Lower leg skin (tissue), 3 donors: ENCODE measurements around the gene TEX13B.

ENCODE experiments used
- POLR2A ChIP-seq, 2 donors: fragments of 450-650 bp; IDR thresholded peaks; one replicate each; pipeline ENCODE4 v1.6.1; 2016 to 2017; ENCODE audit warnings: antibody characterized with exemption in 2 of 2, mild to moderate bottlenecking in 1 of 2, moderate library complexity in 1 of 2
- TF ChIP-seq, protein P1 (sequence below), 3 donors: fragments of 450-650 bp; IDR thresholded peaks; one replicate each; pipeline ENCODE4 v1.5.1; 2016; ENCODE audit warnings: antibody characterized with exemption in 3 of 3, mild to moderate bottlenecking in 3 of 3, moderate library complexity in 2 of 3

DNA sequence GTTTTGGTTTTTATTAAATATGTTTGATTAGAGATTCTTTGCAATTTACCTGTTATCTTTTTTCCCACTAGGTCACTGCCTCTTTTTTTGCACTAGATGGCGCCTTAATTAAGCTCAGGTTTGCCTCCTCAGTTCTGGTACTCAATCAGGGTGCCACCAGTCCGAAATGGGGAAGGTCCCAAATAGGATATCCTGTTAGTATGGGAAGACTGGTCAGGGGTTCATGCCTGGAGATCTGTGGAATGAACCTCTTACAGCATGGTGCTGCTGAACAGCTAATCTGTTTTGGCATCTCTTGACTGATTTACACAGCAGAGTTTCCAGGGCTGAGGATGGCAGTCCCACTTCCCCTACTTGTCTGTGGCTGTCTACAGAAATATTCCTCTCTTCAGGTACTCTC is 38.5 kb upstream of the TEX13B start:
- TF ChIP-seq, protein P1, sequence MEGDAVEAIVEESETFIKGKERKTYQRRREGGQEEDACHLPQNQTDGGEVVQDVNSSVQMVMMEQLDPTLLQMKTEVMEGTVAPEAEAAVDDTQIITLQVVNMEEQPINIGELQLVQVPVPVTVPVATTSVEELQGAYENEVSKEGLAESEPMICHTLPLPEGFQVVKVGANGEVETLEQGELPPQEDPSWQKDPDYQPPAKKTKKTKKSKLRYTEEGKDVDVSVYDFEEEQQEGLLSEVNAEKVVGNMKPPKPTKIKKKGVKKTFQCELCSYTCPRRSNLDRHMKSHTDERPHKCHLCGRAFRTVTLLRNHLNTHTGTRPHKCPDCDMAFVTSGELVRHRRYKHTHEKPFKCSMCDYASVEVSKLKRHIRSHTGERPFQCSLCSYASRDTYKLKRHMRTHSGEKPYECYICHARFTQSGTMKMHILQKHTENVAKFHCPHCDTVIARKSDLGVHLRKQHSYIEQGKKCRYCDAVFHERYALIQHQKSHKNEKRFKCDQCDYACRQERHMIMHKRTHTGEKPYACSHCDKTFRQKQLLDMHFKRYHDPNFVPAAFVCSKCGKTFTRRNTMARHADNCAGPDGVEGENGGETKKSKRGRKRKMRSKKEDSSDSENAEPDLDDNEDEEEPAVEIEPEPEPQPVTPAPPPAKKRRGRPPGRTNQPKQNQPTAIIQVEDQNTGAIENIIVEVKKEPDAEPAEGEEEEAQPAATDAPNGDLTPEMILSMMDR (IDR thresholded peaks at IDR 0.05), result no peak
- TF ChIP-seq POLR2A (IDR thresholded peaks at IDR 0.05), result no peak
